ENCODE results near the gene KSR1. TPM values are rescaled to one million over a fixed set of nuclear protein-coding genes. Genes with fewer than 3 reads are reported as not detected.

Gene KSR1
- total and polyA plus RNA-seq, 9 of the 15 experiments (the other 6 are each of a cell fraction or from before 2014, with no cell fraction given), result 1.4 to 51.7 (median 18.4) TPM

GRCh38 chr17:27576477-27577083, 120.3 kb downstream of the KSR1 start (continued):
- TF ChIP-seq IRF9 (tag; IDR thresholded peaks at IDR 0.05) (no peak), SMAD2 (IDR thresholded peaks at IDR 0.05; ENCODE audit: low read depth, low read length) (no peak), POLR2G (IDR thresholded peaks at IDR 0.05; ENCODE audit: low read depth, low read length) (no peak), PRDM10 (IDR thresholded peaks at IDR 0.05; ENCODE audit: partially characterized antibody) (no peak), PTBP1 (IDR thresholded peaks at IDR 0.05; ENCODE audit: low read depth, low read length) (no peak), GMEB1 (CRISPR knock-in tag; IDR thresholded peaks at IDR 0.05) (no peak), HDAC1 (IDR thresholded peaks at IDR 0.05) (no peak), RFX1 (IDR thresholded peaks at IDR 0.05) (no peak), ATF1 (CRISPR knock-in tag; IDR thresholded peaks at IDR 0.05) (no peak), ATF1 (tag; IDR thresholded peaks at IDR 0.05) (0 out of 2 replicates have a peak, but pooled peaks have one; percentile 8), PML (IDR thresholded peaks at IDR 0.05; ENCODE audit: low read length) (no peak), BRF2 (IDR thresholded peaks at IDR 0.05; ENCODE audit: borderline replicate concordance, insufficient read depth, insufficient read length) (no peak), FOXJ2 (tag; IDR thresholded peaks at IDR 0.05) (no peak), DPF2 (IDR thresholded peaks at IDR 0.05) (peak; percentile 60; the same call in 1 of the 2 replicates), CBX2 (IDR thresholded peaks at IDR 0.05; ENCODE audit: insufficient read depth, low read length, poor library complexity, severe bottlenecking) (no peak), SPI1 (IDR thresholded peaks at IDR 0.05; ENCODE audit: borderline replicate concordance, low read depth, low read length) (no peak), NFYB (IDR thresholded peaks at IDR 0.05; ENCODE audit: extremely low read depth, insufficient read length) (no peak), SMC3 (conservative IDR thresholded peaks at IDR 0.05; ENCODE audit: insufficient read depth, low read depth, low read length) (no peak), PATZ1 (CRISPR knock-in tag; IDR thresholded peaks at IDR 0.05; ENCODE audit: borderline replicate concordance) (no peak)
